Activated naive CD4-positive, alpha-beta T cell treated with anti-CD3 and anti-CD28 coated beads, Interleukin-2, amount 50 U/mL, for 16 hours (primary cell): ENCODE results near the gene TSC22D1.

Experiments used
- DNase-seq: peaks from one replicate; pipeline ENCODE4 v3.0.0-alpha.2; 2020

Gene TSC22D1

GRCh38 chr13:44422755-44423643 lies 153.1 kb downstream of the TSC22D1 start:
- no peak for DNase-seq

GRCh38 chr13:44421853-44422525 lies 154.1 kb downstream of the TSC22D1 start:
- DNase-seq, result no peak

GRCh38 chr13:44420376-44421220 lies 155.5 kb downstream of the TSC22D1 start:
- DNase-seq, result no peak

GRCh38 chr13:44417876-44418275 lies 158.3 kb downstream of the TSC22D1 start:
- DNase-seq, result no peak

- DNase-seq, result no peak
Measured at GRCh38 chr13:44417446-44417845, 158.7 kb downstream of the TSC22D1 start.

- DNase-seq, result no peak
Measured at GRCh38 chr13:44416744-44417143, 159.4 kb downstream of the TSC22D1 start.

GRCh38 chr13:44416301-44416700 lies 159.8 kb downstream of the TSC22D1 start:
- no peak for DNase-seq

- no peak for DNase-seq
Measured at GRCh38 chr13:44415815-44416214, 160.3 kb downstream of the TSC22D1 start.

GRCh38 chr13:44414716-44415115 lies 161.4 kb downstream of the TSC22D1 start:
- no peak for DNase-seq

GRCh38 chr13:44413095-44413494 lies 163.0 kb downstream of the TSC22D1 start:
- DNase-seq, result no peak

GRCh38 chr13:44412346-44412935 lies 163.7 kb downstream of the TSC22D1 start:
- DNase-seq, result no peak

- DNase-seq, result no peak
Measured at GRCh38 chr13:44411841-44412240, 164.3 kb downstream of the TSC22D1 start.

- no peak for DNase-seq
Measured at GRCh38 chr13:44410328-44410859, 165.7 kb downstream of the TSC22D1 start.

GRCh38 chr13:44409595-44409994 lies 166.5 kb downstream of the TSC22D1 start:
- DNase-seq, result no peak

GRCh38 chr13:44407891-44408290 lies 168.2 kb downstream of the TSC22D1 start:
- no peak for DNase-seq

GRCh38 chr13:44407379-44407778 lies 168.8 kb downstream of the TSC22D1 start:
- no peak for DNase-seq

GRCh38 chr13:44406617-44407016 lies 169.5 kb downstream of the TSC22D1 start:
- DNase-seq, result no peak

- no peak for DNase-seq
Measured at GRCh38 chr13:44404261-44405132, 171.6 kb downstream of the TSC22D1 start.

- no peak for DNase-seq
Measured at GRCh38 chr13:44403461-44404056, 172.6 kb downstream of the TSC22D1 start.

- DNase-seq, result no peak
Measured at GRCh38 chr13:44402899-44403445, 173.2 kb downstream of the TSC22D1 start.

GRCh38 chr13:44401577-44401976 lies 174.6 kb downstream of the TSC22D1 start:
- DNase-seq, result no peak
